SK-N-SH treated with all-trans-retinoic acid at 6 μM for 48 hours (cell line): ENCODE measurements around the gene INHBC.

Experiments used
- RARB ChIP-seq: fragments of 250-450 bp; sonication (Bioruptor Pico); IDR thresholded peaks from 2 replicates; pipeline ENCODE4 v1.8.0; 2021; ENCODE audit warnings: mild to moderate bottlenecking, moderate library complexity
- ZFP3 ChIP-seq: fragments of 250-450 bp; sonication (Bioruptor Pico); IDR thresholded peaks from 2 replicates; pipeline ENCODE4 v1.5.0; 2020; ENCODE audit warnings: mild to moderate bottlenecking, moderate library complexity
- ZFP30 ChIP-seq: fragments of 450-650 bp; formaldehyde crosslinking; IDR thresholded peaks from 2 replicates; pipeline ENCODE4 v1.5.0; 2022; ENCODE audit warnings: mild to moderate bottlenecking, moderate library complexity
- ZNF8 ChIP-seq: fragments of 450-650 bp; formaldehyde crosslinking; IDR thresholded peaks from 2 replicates; pipeline ENCODE4 v1.5.0; 2020; ENCODE audit warnings: mild to moderate bottlenecking, moderate library complexity

- no peak for TF ChIP-seq ZFP3
- TF ChIP-seq ZFP30 (CRISPR knock-in tag), result no peak
- no peak for TF ChIP-seq ZNF8 (CRISPR knock-in tag)
- no peak for TF ChIP-seq RARB (CRISPR knock-in tag)
Measured at GRCh38 chr12:57444744-57445143, 10.2 kb downstream of the INHBC start.
